ENCODE data around the gene NTM.

NTM gene

GRCh38 chr11:131499199-131499598 is 128.8 kb downstream of the NTM start:
- DNase-seq (ENCODE audit: low read depth): no peak

DNA sequence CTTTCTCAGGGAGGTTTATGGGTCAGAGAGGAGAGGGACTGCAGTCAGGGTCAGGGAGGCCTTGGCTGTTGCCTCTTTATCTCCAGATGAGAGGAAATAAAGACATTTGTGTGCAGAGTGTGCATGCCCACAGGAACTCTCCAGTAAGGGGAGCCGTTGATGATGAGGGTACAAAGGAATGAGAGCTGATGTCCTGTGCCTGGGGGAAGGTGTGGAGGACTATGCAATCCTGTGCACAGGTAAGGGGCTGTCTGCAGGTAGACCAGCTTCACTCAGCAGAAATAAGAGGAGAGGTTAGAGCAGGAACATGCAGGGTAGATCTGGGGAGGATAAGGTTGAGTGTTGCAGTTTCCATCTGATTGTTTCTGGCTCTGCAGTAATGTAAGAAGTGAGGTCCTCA is 132.6 kb downstream of the NTM start:
- DNase-seq (ENCODE audit: low read depth): no peak

GRCh38 chr11:131504199-131504949 is 134.0 kb downstream of the NTM start:
- DNase-seq (ENCODE audit: low read depth): no peak

DNA sequence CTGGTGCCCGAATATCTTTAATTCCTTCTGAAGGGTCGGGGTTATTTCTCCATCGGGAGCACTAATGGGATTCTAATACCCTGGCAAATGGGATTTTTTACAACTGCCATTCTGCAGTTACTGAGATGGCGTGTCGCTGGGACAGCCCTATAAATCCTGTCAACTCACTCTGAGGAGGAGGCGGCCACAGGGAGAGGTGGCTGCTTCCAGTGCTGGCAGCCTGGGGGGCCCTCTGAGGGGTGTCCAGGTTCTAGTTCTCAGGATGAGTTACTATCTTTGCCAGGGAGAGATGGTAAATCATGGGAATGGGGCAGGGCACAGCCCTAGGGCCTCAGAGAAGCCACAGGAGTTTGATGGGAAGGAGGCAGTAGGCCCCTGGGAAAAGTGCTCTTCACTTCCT is 135.9 kb downstream of the NTM start:
- no peak for DNase-seq (ENCODE audit: low read depth)

GRCh38 chr11:131510662-131511061 is 140.2 kb downstream of the NTM start:
- no peak for DNase-seq (ENCODE audit: low read depth)

DNA sequence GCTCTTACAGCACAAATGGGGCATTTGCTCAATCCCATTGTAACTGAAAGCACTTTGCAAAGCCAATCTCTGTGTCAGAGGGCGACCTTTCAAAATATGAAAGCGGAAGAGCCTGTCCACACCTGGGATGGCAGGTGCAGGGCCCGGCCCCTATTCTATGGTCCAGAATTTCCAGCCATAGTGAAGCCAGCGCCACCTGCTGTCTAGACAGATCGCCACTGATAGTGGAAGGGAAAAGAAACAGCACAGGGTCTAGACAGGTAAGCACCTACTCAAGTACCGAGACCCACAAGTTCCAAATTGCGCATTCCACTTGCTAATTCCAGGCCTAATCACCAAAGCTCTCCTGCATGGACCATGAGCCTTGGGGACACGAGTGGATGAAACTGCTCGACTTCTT is 141.4 kb downstream of the NTM start:
- no peak for DNase-seq (ENCODE audit: low read depth)

DNA sequence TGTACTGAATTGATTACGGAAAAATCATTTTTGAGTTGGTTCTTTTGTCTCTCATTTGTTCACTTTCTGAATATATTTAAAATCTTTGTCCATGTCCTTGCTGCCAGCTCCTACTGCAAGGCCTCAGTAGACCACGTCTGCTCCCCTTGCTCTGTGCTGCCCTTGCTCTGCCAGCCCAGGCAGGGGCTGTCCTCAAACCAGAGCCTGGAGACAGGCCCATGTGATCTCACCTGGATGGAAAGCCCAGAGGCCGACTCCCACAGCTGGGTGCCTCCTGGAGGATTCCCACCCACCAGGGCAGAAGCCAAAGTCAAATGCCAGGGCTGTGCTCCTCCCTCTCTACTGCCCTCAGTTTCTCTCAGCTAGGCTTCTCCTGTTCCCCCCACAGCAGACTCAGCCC is 141.8 kb downstream of the NTM start:
- DNase-seq (ENCODE audit: low read depth): no peak

DNA sequence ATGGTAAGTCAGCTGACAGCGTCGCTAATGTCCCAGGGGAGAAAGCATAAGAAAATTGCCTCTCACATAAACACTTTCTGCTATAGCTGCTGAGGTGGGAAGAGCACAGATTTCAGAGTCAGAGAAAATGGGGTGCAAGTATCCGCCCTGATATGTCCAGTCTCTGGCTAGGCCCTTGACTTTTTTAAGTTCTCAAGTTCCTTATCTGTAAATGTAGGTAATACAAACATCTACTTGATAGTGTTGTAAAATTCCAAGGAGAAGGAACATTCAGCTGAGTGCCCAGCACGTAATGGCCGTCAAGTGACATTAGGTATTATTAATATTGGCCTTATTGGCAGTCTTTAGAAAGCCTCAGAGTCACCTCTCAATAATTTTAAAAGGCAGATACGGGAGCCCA is 143.6 kb downstream of the NTM start:
- DNase-seq (ENCODE audit: low read depth): no peak

GRCh38 chr11:131518305-131518838 is 148.0 kb downstream of the NTM start:
- no peak for DNase-seq (ENCODE audit: low read depth)

- no peak for DNase-seq (ENCODE audit: low read depth)
These were observed 152.4 kb downstream of the NTM start for GRCh38 chr11:131522851-131523250.

DNA sequence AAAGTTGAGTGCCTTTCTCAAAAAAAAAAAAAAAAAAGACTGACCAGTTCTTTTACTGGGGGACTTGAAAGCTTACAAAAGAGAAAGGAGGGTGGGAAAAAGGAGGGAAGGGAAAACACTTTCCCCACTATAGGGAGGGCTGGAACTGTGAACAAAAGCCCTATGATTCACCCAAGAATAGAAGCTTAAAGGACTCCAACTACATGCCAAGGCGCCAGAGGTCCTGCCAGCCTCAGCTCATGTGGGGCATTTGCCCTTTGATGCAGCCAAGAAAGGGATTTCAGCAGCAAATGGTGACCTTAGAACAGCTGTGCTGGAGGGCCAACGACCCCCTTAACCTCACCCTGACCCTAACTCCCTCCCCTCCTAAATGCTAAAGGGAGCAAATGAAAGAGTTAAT is 160.0 kb downstream of the NTM start:
- no peak for DNase-seq (ENCODE audit: low read depth)

DNA sequence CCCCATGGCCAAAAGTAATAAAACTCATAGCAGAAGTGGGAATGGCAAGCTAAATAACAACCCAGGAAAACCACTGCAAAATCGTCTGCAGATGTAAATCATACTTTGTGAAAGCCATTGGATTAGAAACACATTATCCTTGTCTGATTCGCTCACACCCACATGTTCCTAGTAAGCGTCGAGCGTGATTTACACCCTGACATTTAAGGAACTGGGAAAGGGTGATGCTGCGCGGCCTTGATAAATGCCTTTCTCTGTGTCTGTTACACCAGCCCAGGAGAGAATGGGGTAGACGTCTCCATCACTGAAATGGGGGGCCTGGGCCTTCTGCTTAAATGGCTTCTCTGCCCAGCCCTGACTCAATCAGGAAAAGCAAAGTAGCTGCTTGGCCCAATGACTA is 162.7 kb downstream of the NTM start:
- DNase-seq (ENCODE audit: low read depth): no peak

- no peak for DNase-seq (ENCODE audit: low read depth)
These were observed 163.6 kb downstream of the NTM start for GRCh38 chr11:131533998-131534397.

DNA sequence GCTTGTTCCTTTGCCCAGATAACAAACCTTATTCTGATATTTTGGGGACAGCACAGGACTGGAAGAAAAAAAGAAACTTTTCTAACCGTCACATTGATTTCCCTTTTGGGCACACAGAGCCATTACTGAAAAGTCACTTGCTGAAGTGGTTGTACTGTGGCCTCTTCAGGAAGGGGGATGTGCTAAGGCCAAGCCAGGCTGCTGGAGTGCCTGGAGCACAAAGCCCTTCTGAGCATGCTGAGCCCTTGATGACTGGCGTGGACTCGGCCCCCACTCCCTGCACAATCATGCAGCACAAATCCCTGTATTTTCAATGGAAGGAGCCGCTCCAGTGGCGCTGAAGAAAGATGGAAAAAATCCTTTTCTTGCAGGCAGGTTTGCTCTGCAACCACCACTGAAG is 164.2 kb downstream of the NTM start:
- DNase-seq (ENCODE audit: low read depth): no peak

GRCh38 chr11:131536159-131536558 is 165.7 kb downstream of the NTM start:
- no peak for DNase-seq (ENCODE audit: low read depth)

DNA sequence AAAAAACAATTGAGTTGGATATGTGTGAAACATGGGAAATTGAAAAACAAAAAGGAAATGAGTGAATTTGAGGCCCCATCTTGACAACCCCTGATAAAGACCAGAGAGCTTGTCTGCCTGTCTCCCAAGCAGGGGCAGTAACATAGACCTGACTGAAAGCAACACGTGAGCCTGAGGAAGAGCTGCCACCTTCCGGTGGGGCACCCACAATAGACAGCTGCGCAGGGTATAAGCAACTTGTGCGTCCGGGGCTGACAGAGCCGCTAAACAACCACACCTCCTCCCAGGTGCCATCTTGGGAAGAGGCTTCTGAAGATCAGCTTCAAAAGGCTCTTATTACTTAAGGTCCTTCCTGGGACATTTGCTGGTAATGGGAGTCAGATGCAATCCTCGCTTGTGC is 166.8 kb downstream of the NTM start:
- no peak for DNase-seq (ENCODE audit: low read depth)

- DNase-seq (ENCODE audit: low read depth): no peak
These were observed 167.3 kb downstream of the NTM start for GRCh38 chr11:131537748-131538147.

DNA sequence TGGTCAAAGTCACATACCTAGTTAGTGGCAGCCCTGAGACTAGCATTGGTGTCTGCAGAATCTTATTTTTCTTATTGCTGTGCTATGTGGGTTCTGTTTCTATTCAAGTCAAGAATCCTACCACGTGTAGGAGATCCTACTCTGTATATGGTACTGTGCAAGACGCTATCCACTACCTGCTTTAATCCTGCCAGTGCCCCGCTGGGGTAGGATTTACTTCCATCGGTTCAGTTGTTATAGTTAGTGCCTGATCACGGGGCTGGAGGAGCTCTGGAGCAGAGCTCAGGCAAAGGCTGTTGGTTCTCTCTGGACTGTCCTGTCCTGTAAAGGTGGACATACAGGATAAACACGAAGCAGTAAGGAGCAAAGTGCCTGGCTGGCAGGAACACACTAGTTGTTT is 167.9 kb downstream of the NTM start:
- no peak for DNase-seq (ENCODE audit: low read depth)

- DNase-seq (ENCODE audit: low read depth): no peak
These were observed 170.3 kb downstream of the NTM start for GRCh38 chr11:131540676-131541075.

GRCh38 chr11:131543389-131544025 is 173.1 kb downstream of the NTM start:
- DNase-seq (ENCODE audit: low read depth): no peak

DNA sequence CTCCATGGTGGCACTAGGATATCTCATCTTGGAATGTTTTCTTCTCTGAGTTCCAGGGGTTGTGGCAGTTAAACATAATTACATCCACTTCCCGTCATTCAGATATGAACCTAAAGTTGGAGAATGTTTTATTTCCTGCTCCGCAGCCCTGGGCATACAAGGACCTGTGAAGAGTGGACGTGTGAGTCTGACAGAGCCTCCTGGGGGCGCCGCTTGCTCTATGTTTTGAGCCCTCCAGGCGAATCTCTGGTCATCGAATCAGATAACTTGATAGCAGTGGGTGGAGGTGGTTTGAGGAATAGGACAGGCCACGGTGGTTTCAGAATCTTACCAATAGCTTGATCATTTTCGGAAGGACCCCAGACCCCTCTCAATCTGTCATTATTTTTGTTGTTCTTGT is 174.2 kb downstream of the NTM start:
- DNase-seq (ENCODE audit: low read depth): no peak

DNA sequence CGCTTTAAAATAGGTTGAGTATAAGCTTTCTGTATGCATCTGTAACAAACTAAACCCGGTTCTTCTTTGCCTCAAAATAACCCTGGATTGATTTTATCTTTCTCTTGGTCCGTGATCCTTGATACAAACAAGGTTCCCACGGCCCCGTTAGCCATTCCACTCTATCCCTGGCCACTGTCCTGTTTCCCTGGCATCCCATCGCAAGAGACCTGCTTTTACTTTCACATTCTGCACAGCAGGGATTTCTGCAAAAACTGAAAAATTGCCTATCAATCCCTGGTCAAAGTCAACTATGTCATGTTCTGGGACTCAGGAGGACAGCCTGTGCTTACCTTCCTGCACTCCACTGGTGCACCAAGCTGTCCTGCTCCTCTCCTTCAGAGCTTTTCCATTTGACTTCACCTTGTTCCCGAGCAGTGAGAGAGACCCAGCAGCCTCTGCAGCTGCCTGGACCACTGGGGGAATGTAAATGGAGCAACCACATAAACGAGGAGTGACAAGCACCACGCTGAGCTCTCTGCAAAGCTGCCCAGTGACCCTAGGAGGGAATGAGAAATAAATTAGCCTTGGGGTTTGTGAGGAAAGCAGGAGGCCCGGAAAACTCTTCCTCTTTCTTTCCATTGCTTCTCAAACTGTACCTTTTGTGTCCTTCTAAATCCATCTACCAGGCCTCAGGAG is 175.9 kb downstream of the NTM start:
- DNase-seq (ENCODE audit: low read depth): no peak

DNA sequence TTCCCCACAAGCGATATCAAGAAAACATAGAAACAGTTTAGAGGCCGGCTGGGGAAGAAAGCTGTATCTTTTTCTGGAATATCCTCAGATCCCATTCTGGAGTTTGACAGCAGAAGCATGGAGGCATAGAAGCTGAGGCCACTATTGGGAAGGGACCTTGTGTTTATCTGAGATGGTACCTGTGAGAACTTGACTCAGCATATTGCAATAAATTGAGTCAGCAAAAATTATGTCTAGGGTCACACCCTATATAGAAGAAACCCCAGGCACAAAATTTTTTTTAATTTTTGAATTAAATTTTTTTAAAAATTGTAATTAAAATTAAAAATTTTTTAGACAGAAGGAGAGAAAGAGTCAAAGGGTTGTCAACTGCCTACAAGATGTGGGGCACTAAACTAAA is 178.7 kb downstream of the NTM start:
- DNase-seq (ENCODE audit: low read depth): no peak

Data from activated T-helper 9 cell treated with anti-CD3 and anti-CD28 coated beads, Interleukin-2, amount 50 U/mL, for 16 hours (primary cell).